LNCaP clone FGC (cell line): Measurements from ENCODE around the gene BAZ1A.

Source experiments
- DNase-seq: peaks from one replicate; pipeline ENCODE4 v3.0.0-alpha.2; 2011; ENCODE audit warnings: low read depth
- H3K4me3 ChIP-seq: 2 replicates; pipeline ENCODE4 v1.5.1; 2011; ENCODE audit warnings: mild to moderate bottlenecking, low read depth, low read length, control low read depth
- CTCF ChIP-seq: IDR thresholded peaks from 2 replicates; pipeline ENCODE4 v1.5.1; 2012; ENCODE audit warnings: mild to moderate bottlenecking; ENCODE audit not compliant: control insufficient read depth, insufficient read depth; ENCODE audit errors: extremely low read depth

The BAZ1A gene

GRCh38 chr14:34875031-34875922, at the start of gene BAZ1A:
BAZ1A (minus strand) TSS chr14:34875360; CDS start chr14:34874604, 756 bp downstream.
- DNase-seq, result peak; percentile 88
- peak within 1 kb of the TSS; percentile 83 for H3K4me3 ChIP-seq
- TF ChIP-seq CTCF, result no peak

GRCh38 chr14:34920339-34920738, 45.2 kb upstream of the BAZ1A start:
- no peak for TF ChIP-seq CTCF
- H3K4me3 ChIP-seq, result no peak overlapping the region
- DNase-seq, result no peak

DNA sequence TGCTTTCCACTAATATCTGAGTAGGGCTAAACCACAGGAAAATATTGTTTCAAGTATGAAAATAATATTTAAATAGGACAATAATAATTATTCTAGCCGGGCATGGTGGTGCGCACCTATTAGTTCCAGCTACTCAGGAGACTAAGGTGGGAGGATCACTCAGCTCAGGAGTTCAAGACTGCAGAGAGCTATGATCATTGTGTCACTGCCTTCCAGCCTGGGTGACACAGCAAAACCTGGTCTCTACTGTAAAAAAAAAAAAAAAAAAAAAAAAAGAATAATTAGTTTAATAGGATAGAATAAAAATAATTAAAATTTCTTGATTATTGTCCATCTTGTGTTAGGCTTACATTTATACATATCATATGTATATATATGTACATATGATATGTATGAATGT, 38.5 kb upstream of the BAZ1A start:
- no peak for DNase-seq
- no peak overlapping the region for H3K4me3 ChIP-seq
- no peak for TF ChIP-seq CTCF

GRCh38 chr14:34912966-34913365, 37.8 kb upstream of the BAZ1A start:
- TF ChIP-seq CTCF, result no peak
- no peak overlapping the region for H3K4me3 ChIP-seq

GRCh38 chr14:34912182-34912581, 37.0 kb upstream of the BAZ1A start:
- no peak for DNase-seq
- no peak overlapping the region for H3K4me3 ChIP-seq
- no peak for TF ChIP-seq CTCF

More at GRCh38 chr14:34912966-34913365, 37.8 kb upstream of the BAZ1A start:
- no peak for DNase-seq

- no peak overlapping the region for H3K4me3 ChIP-seq
- DNase-seq, result no peak
- no peak for TF ChIP-seq CTCF
Measured at GRCh38 chr14:34911209-34912150, 36.3 kb upstream of the BAZ1A start.
